Islet of Langerhans (tissue), 1 donor: Measurements from ENCODE around the gene DIS3L2.
"Not testable (repeated sequence)": the region's sequence is repeated elsewhere in the genome, so short reads cannot be mapped to it uniquely, and the experiment has no call there.

Experiments used
- FAIRE-seq: peaks from one replicate; lab custom pipeline; 2011; peaks lifted over from hg19 to GRCh38; lab: Jason Lieb, UNC

The DIS3L2 gene

DNA sequence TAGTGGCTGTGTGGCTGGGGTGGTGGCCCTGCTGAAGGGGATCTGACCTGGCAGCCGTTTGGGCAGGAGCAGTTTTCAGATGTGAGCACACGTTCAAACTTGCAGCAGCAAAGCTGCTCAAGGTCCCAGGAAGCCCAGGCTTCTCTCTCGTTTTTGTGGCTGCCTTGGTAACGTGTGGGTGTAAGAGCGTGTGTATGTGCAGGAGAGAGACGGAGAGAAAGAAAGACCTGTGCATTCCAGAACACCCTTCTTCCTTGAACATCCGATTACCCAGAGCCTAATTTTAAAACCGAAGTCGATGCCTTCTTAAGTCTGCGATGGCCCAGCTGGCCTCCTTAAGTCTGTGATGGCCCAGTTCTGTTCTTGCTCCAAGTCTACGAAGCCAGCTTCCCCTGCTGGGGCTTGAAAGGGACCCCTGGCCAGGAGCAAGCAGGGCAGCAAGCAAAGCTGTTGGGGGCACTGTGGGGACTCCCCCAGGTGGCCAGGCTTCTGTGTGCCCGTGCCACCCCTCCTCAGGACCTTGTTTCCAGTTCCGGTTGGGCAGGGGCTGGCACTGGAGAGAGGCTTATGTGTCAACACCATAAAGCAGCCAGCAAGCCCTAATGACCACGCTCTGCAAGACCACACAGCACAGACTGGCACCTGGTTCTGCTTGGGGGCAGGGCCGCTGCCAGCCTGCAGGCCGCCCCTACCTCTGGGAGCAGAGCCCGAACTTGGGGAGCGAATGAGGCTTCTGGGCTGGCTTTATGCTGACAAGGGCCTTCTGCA is 361.2 kb downstream of the DIS3L2 start:
- FAIRE-seq: no peak

DNA sequence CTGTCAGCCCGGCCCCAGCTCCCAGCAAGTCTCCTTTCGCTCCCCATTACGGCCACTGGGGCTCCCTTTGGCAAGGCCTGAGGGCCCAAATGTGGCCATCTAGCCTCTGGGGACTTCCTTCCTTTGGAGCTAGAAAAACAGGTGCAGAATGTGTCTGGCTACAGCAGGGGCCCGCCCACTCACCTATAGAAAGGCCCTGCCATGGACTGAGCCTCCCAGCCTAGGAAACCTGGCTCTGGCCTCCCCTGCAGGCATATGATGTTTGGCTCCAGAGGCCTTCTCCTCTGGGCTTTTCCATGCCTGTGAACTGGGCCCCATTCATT is 361.8 kb downstream of the DIS3L2 start:
- FAIRE-seq: no peak

DNA sequence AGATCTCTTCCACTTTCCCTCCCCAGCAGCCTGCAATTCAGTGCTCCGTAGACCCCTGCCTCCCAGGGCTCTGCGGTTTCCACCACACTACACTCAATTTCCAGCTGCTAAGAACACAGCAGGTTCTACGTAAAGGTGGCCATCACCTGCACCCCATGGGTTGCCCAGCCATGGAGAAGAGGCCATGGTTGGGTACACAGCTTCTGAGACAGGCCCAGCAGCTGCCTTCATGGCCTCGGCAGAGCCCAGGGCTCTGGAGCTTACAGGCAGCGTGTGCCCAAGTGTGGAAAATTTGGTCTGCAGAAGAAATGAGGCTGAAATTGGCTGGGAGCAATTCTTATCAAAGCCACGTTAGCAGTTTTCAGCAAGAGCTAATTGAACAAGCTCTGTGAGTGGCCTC is 362.5 kb downstream of the DIS3L2 start:
- peak; percentile 100 for FAIRE-seq

DNA sequence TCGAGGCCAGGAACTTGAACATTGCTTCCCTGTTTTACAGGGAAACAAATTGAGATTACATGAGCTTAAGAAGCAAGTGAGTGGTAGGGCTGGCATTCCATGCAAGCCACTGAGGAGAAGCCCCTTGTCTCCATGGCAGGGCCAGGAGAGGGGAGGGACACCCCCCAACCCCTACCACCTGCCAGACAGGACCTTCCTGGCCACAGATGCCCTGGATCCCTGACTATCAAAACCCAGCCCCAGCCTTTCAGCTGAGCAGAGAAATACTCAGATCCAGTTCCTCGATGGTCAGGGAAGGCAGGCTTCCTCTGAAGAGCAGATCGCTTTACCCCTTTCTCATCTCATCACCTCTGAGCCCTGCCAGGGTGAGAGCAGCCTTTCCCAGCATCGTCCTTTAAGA is 363.3 kb downstream of the DIS3L2 start:
- FAIRE-seq: no peak

DNA sequence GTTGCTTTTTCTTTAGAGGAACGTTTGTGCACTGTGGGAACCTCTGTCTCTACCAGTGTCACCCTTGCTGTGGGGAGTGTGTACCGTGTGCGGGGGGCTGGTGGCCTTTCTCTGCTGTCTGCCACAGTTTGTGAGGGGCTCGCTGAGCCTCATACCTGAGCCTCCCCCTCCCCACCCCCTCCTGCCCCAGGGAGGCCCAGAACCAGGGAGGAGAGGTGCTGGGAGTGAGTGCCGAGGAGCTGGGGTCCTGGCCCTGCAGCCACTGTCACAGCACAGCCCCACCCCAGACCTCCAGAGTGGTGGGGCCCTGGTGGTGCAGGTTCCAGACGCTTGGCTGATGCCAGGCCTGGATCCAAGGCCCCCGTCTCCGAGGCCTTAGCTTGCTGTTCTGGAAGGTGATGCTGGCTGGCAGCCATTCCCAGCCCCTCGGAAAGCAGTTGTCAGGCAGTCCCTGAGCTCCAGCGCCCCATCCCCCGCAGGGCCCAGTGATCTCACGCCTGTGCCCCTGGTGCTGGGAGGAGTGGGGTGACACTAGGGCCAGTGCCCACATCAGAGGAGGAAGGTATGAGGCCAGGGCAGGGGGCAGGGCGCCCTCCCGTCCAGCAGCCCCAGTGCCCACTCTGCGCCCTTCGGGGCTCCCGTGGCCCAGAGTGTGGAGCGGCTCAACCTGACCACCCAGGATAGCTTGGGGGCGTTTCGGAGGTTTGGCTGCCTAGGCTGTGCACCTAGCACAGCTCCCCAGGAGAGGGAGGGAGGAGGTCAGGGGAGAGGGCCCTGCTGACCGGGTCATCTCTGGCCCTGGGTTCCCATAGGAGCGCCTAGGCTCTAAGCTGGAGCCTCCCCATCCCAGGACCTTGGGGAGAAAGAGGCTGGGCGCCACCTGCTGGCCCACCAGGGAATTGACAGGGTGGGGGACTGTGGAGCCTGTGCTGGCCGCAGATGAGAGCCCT is 364.1 kb downstream of the DIS3L2 start:
- FAIRE-seq: no peak

DNA sequence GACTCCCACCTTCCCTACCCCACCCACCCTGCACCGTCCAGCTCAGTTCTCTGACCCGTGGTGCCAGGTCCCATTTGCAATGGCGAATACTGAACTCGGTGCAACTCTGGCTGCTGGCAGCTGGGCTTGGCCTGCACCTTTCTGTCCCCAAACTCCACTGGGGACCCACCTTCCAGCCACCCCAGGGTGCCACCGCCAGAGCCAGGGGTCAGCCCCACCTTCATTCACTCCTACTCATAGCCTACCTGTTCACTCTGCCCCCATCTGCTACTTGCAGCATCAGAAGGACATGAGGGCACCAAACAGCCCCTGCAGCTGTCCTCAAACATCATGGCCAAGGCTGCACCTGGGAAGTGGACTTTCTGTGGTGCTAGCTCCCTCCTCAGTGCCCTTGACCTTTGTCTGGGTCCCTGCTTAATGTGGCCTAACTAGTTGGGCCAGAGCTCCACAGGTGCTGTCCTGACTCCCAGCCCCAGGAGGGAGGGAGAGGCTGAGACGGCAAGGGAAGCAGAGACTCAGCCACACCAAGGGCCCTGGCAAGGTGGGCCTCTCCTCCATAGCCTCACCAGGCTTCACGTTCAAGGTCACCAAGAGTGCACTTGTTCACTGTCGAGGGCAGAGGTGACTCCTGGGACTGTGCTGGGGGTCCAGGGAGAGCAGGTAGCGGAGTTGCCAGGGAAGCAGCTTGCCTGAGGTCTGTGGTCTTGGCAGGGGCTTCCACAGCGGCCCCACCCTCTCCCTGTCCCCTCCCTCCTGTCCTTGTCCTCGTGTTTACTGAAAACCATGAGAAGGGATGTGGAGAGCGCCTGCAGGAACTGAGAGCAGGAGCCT is 365.0 kb downstream of the DIS3L2 start:
- FAIRE-seq: not testable (repeated sequence)

DNA sequence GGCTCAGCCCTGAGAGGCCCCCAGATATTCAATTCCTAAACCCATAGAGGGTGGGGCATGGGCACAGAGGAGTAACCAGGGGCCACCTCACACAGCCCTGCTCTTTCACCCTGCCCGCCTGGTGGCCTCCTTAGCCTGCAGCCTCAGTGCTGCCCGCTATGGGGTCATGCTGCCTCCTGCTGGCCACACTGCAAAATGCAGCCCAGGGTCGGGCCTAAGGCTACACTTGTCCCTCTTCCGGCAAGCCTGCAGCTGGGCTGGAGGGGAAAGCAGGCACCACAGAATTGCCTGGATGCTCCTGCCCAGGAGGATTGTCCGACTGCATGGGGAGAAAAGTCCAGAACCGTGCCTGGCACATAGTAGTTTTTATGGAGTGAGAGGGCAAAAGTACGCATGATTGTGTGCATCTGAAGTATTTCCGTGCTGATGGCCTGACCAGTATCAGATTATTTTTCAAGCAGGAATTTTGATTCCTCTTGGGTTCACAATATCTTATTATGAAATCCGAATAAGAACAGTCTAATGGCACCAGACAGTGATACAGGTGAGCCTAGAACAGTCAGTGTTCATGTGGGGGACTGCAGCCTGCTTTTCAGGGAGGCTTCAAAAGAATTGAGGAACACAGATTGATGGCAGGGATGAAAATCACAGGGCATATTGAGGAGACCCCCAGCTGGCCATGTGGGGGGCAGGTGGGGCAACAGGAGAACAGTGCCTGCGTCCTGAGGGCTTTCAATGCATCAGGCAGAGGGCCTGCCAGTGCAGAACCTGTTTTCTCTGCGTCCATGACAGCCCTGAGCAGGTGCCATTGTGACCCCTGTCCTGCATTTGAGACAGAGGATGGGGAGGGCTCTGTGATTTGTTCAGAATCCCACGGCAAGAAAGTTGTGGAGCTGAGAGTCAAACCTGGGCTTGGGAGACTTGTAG is 365.9 kb downstream of the DIS3L2 start:
- FAIRE-seq: no peak

DNA sequence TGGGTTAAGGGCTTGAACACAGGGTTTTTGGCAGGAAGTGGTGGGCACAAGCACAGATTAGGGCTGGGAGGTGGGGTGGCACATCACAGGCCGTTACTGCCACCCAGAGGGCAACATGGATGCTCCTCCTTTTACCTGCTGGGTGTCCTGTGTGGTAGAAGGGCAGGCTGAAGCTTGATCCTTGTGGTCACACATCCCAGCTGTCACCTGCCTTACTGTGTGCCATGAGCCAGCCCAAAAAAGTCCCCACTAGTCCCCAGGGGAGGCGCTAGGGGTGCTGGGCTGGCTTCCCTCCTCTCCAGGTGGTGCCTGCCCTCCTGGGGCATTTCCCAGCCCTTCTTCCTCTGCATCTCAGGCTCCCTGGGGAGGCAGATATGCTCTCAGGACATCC is 366.5 kb downstream of the DIS3L2 start:
- no peak for FAIRE-seq

DNA sequence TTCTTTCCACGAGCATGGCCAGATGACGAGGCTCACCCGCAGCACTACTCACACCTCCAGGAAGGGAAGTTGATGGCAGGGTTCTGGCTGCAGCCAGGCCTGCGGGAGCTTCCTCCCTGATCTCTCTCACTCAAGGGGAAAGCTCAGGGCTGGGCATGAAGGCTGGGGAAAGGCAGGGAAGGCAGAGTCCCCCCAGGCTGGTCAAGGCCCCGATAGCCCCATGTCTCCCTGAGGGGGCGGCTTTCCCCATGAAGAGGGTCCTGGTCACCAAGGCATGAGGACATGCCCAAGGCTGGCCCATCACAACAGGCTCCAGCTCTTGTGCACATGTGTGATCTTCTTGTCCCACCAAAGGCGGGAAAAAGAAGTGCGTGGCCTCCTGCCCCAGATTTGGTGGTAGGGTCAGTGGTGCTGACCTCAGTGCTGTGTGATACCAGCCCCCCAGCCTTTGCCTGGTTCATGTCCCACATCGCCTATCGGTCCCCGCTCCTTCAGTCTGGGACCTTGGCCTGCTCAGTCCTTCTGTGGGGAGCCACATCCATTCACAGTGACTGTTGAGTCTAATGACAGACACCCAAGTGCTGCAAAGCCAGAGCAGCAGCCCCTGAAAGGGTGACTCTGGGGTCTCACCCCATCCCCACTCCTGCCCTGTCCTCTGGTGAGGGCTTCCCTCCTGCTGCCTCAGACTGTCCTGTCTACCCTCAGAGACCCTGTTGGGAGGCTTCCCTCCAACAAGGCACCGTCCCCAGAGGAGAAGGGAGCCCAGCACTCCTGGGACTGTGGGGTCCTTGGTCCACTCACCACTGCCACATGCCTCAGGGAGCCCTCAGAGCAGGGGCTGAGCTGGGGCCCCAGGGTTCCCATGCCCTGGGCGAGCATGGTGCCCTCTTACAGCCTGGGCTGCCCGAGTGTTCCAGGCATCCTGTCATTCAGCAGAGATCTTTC is 367.3 kb downstream of the DIS3L2 start:
- no peak for FAIRE-seq

DNA sequence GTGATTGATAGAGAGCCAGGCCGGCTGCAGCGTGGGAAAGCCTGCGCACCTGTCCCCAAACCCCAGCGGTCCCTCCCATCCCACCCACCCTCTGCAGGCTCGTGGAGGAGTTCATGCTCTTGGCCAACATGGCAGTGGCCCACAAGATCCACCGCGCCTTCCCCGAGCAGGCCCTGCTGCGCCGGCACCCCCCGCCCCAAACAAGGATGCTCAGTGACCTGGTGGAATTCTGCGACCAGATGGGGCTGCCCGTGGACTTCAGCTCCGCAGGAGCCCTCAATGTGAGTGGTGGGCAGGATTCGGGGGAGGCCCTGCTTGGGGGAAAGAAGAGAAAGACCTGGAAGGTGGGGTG is 368.2 kb downstream of the DIS3L2 start:
- no peak for FAIRE-seq

DNA sequence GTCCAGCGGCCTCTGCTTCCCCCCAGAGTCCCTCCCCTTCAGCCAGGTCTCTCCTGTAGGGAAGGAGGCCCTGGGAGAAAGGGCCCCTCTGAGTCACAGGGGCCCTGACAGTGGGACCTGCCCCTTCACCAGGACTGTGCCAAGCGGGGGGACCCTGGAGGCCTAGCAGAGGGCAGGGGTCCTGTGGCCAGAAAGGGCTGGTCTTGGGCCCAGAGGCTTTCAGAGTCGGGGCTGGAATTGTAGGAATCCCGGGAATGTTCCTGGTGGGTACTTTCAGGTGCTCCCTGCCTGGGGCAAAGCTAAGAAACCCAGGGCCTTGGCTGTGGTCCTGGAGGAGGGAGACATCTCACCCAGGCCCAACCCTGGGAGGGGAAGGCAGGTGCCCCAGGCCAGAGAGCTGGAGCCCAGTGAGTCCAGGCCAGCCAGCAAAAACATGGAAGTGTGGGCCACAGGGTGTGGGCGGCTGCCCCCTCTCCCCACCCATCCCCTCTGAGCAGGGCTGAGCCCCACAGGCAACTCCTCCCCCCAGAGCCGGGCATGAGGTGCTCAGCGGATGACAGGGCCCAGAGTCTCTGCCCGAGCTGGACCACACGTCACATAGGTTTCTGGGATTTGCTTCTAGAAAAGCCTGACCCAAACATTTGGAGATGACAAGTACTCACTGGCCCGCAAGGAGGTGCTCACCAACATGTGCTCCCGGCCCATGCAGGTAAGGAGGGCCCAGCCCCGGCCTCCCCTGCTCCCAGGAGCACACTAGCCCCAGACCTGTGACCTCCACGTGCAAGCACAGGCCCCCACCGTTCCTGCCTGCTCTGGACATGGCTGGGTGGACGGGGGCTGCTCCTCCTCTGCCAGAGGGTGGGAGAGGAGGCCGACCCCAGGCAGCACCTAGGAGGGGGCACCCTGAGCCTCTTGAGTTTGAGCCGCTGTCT is 368.8 kb downstream of the DIS3L2 start:
- FAIRE-seq: no peak

DNA sequence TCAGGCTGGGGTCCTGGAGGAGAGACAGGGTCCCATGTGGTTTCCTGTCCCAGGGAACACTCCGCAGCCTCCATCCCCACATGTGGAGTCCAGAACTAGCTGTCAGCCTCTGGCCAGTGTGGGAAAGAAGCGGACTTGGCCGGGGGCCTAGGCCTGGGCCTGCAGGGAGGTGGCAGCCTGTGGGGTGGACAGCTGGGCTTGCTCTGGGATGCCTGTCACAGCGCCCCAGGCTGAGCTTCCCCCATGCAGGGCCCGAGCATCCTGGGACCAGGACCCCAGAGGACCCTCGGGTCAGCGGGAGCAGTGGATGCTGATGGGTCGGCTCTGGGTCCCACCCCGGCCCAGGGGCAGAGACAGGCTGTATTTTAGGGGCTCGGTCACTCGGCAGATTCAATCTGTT is 369.5 kb downstream of the DIS3L2 start:
- not testable (repeated sequence) for FAIRE-seq

DNA sequence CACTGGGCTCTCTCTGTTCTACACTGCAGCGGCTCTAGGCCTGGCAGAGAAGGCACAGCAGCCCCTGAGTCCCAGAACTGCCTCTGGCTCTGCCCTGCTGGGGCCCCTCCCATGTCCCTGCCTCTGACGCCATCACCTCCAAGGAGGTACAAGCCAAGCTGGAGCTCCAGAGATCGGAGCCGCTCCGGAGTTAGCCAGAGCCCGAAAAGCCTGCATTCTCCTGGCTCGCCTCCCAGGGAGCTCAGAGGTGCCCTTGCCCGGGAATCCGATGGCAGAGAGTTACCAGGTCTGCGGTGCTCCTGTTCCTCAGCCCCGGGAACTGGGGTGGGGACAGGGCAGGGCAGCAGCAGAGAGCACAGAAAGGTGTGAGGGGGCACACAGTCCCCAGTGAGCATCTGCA is 370.1 kb downstream of the DIS3L2 start:
- not testable (repeated sequence) for FAIRE-seq

DNA sequence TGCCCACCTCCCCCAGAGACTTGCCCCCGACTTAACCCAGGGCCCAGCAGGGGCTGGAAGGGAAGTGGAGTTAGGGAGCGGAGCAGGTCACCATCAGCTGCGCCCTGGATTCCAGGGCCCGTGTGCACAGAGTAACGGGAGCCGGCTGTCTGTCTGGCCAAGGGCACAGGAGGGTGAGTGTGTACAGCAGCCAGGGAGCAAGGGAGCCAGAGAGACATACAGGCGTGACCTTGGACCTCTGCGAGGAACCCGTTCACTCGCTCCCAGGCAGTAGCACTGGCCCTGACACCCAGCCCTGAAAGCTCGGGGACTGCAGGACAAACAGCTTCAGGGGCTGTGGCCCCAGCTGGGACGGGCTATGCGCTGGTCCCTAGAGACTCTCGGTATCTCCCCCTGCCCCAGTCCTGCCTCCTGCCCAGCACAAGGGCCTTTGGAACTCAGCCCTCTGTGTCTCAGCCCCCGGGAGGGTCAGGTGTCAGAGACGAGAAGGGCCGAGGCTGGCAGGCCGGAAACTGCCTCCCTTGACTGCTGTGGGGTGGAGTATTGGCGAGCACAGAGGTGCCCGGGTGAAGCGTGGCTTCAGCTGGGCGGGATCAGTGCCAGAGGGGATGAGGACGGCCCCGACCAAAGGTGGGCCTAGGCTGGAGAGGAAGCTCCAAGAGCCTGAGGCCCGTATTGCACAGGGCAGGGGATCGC is 370.9 kb downstream of the DIS3L2 start:
- FAIRE-seq: not testable (repeated sequence)

DNA sequence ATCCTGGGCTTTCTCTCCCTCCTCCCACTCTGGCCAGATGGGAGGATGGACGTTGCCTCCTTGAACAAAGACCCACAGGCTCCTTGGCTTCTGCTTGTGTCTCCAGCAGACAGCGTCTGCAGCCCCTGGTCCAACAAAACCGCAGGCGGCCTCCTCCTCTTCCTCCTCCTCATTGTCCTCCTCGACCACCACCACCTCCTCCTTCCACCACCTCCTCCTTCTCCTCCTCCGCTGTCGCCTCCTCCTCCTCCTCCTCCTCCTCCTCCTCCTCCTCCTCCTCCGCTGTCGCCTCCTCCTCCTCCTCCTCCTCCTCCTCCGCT is 371.4 kb downstream of the DIS3L2 start:
- FAIRE-seq: no peak

DNA sequence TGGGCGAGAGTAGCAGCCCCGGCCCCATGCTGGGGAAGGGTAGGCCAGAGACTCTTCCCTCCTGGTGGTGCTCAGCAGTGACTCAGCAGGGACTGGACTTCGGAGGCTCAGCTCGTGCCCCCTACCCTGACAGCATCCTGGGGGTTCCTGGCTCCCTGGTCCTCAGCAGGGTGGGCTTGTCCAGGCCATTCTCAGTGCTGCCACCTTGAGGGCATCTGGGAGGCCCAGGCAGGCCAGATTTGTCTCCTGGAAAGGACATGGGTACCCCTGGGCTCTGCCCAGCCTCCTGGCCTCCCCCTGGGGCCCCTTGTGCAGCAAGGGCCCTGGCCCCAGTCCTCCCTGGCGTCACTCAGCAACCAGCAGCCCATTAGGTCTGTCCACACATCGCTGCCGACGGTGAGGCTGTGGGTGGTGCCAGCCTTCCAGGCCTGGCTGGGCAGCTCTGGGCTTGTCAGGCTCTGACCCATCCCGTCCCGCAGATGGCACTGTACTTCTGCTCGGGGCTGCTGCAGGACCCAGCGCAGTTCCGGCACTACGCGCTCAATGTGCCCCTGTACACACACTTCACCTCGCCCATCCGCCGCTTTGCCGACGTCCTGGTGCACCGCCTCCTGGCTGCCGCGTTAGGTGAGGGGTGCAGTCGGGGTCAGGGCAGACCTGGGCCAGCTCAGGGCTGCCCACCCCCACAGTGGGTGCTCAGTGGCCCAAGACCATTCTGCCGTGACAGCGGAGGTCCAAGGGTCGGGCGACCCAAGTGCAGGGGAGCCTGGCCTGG is 372.0 kb downstream of the DIS3L2 start:
- no peak for FAIRE-seq

DNA sequence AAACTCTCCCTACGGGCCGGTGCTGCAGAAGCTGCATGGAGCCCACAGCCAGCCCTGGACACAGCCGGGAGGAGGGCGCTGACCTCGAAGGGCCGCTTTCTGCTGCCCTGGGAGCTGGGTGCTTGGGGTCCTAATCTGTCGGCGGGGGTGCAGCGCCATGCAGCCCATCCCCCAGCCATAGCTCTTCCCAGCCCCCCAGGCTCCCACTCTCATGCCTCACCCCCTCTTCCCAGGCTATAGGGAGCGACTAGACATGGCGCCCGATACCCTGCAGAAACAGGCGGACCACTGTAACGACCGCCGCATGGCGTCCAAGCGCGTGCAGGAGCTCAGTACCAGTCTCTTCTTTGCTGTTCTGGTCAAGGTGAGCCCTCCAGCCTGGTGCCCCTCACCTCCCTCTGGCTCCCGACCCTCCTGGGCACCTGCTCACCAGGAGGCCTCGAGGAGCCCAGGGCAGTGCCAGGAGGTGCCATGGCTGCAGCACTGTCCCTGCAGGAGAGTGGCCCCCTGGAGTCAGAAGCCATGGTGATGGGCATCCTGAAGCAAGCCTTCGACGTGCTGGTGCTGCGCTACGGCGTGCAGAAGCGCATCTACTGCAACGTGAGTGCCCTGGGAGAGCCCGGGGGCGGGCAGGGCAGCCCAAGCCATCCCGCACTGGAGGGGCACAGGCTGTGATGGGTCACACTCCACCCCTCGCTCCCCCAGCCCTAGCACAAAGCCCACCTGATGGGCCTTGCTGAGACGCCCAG is 372.8 kb downstream of the DIS3L2 start:
- FAIRE-seq: not testable (repeated sequence)

DNA sequence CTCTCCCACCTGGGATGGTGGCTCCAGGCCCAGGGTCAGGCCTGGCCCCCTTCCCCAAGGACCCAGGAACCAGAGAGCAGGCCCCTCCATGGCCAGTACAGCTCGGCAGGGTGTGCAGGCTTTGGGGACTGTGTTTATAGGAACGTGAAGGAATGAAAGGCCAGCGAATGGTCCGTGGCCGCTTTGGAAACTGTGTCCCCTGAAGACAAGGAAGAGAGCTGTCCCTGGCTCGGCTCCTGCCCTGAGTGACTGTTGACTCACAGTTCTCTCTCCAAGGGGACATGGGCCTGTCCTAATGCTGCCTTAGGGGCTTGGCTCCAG is 373.3 kb downstream of the DIS3L2 start:
- FAIRE-seq: not testable (repeated sequence)
